ENCODE measurements around the gene EIF2AK2.

- no peak for TF ChIP-seq TAF1 (IDR thresholded peaks at IDR 0.05; ENCODE audit: low read depth, low read length)
- TF ChIP-seq POU2F2 (IDR thresholded peaks at IDR 0.05; ENCODE audit: low read depth, low read length), result no peak
- TF ChIP-seq POLR2AphosphoS5 (IDR thresholded peaks at IDR 0.05; ENCODE audit: low read depth, low read length), result no peak
- TF ChIP-seq POLR2A (IDR thresholded peaks at IDR 0.05; ENCODE audit: low read depth, low read length), result no peak
- no peak for TF ChIP-seq SPI1 (IDR thresholded peaks at IDR 0.05; ENCODE audit: low read depth, low read length)
Observed at GRCh38 chr2:37180640-37181039, 23.9 kb upstream of the EIF2AK2 start.
